PC-9 (cell line): ENCODE measurements around the gene TENM4. TPM values are rescaled to one million over a fixed set of nuclear protein-coding genes. Genes with fewer than 3 reads are reported as not detected.

Source experiments
- BruUV-seq: library from RNA; stranded (reverse); fragments of 400-500 nt; replicated peaks from 2 replicates; lab custom pipeline; 2021; lab: Mats Ljungman, UMichigan
- CTCF ChIA-PET: fragments of 300-600 bp; sonication (Branson Sonifier 250); formaldehyde crosslinking; loops from one replicate; lab custom pipeline; 2022; ENCODE audit warnings: antibody characterized with exemption; lab: Charles Lee
- POLR2A ChIA-PET: fragments of 300-600 bp; sonication (Branson Sonifier 250); formaldehyde crosslinking; loops from one replicate; lab custom pipeline; 2022; ENCODE audit warnings: antibody characterized with exemption; ENCODE audit not compliant: unreplicated experiment; lab: Charles Lee
- DNase-seq, 2 experiments: peaks; one replicate each; pipeline versions ENCODE4 v3.0.0 to v3.0.0-alpha.2; 2015 to 2022; ENCODE audit warnings: mixed read lengths in 1 of 2
- H2AFZ ChIP-seq: fragments of 200-600 bp; sonication (generic); 2 replicates; pipeline ENCODE4 v1.8.1; 2017; ENCODE audit warnings: antibody characterized with exemption
- H3F3A ChIP-seq: fragments of 200-600 bp; sonication (generic); 2 replicates; pipeline ENCODE4 v1.8.1; 2017; ENCODE audit warnings: antibody characterized with exemption, mild to moderate bottlenecking, low read depth; ENCODE audit not compliant: insufficient read depth
- H3K27ac ChIP-seq: fragments of 200-600 bp; sonication (generic); 2 replicates; pipeline ENCODE4 v1.6.1; 2016; ENCODE audit warnings: mixed run types
- H3K27me3 ChIP-seq: fragments of 200-600 bp; sonication (generic); 2 replicates; pipeline ENCODE4 v1.6.1; 2016; ENCODE audit warnings: low read depth, mixed run types; ENCODE audit not compliant: insufficient read depth
- H3K36me3 ChIP-seq: fragments of 200-600 bp; sonication (generic); 2 replicates; pipeline ENCODE4 v1.6.1; 2016; ENCODE audit warnings: low read depth, mixed run types
- H3K4me1 ChIP-seq: fragments of 200-600 bp; sonication (generic); replicated peaks from 2 replicates; pipeline ENCODE4 v1.6.1; 2016; ENCODE audit warnings: mixed run types; ENCODE audit not compliant: insufficient read depth
- H3K4me2 ChIP-seq: fragments of 200-600 bp; sonication (generic); 2 replicates; pipeline ENCODE4 v1.6.1; 2017; ENCODE audit warnings: mixed run types
- H3K4me3 ChIP-seq: fragments of 200-600 bp; sonication (generic); 2 replicates; pipeline ENCODE4 v1.6.1; 2016; ENCODE audit warnings: mixed run types
- H3K79me2 ChIP-seq: fragments of 200-600 bp; sonication (generic); 2 replicates; pipeline ENCODE4 v1.6.1; 2017; ENCODE audit warnings: low read depth, mixed run types
- H3K9me2 ChIP-seq: fragments of 200-600 bp; sonication (generic); 2 replicates; pipeline ENCODE4 v1.8.1; 2017; ENCODE audit warnings: mild to moderate bottlenecking; ENCODE audit not compliant: insufficient read depth
- H3K9me3 ChIP-seq: fragments of 200-600 bp; sonication (generic); 2 replicates; pipeline ENCODE4 v1.8.1; 2016; ENCODE audit warnings: low read depth; ENCODE audit not compliant: insufficient read depth
- H4K20me1 ChIP-seq: fragments of 200-600 bp; sonication (generic); 2 replicates; pipeline ENCODE4 v1.8.1; 2017; ENCODE audit not compliant: insufficient read depth
- CTCF ChIP-seq: fragments of 200-600 bp; sonication (generic); conservative IDR thresholded peaks from 2 replicates; pipeline ENCODE4 v1.6.1; 2017; ENCODE audit warnings: mixed run types, antibody characterized with exemption, mild to moderate bottlenecking, moderate library complexity
- EZH2 ChIP-seq: fragments of 200-600 bp; sonication (generic); IDR thresholded peaks from 2 replicates; pipeline ENCODE4 v1.8.0; 2017; ENCODE audit warnings: antibody characterized with exemption, low read depth
- intact Hi-C: fragments of 100-400 bp; cut with micrococcal nuclease; formaldehyde crosslinking; loops from one replicate; pipeline ENCODE4 v1.10.0; 2022; ENCODE audit not compliant: unreplicated experiment
- total RNA-seq: library from RNA; stranded (reverse); gene quantifications from 2 replicates; pipeline ENCODE4 v1.2.3, GENCODE V29; 2021

Gene TENM4
- total RNA-seq, 1 experiment from 2014 or later: not detected

GRCh38 chr11:79447038-79447786 lies 6.4 kb upstream of the TENM4 start:
- ChIA-PET POLR2A (no interaction called here), CTCF (no interaction called here)
- no peaks in the 10 kb centered on the region for H4K20me1 ChIP-seq
- DNase-seq: no peak
- no peaks in the 10 kb centered on the region for H3K9me3 ChIP-seq
- no peaks in the 10 kb centered on the region for H3K4me1 ChIP-seq
- H3K4me2 ChIP-seq: no peak overlapping the region
- intact Hi-C loops: loop anchor here (5.0 kb wide), 1 partner anchor 45 kb away; no protein-coding TSS in a partner anchor
- no peak for TF ChIP-seq CTCF
- H3K4me3 ChIP-seq: no peak overlapping the region
- H3F3A ChIP-seq: no peaks in the 10 kb centered on the region
- no peaks in the 10 kb centered on the region for H3K79me2 ChIP-seq
- H3K9me2 ChIP-seq: no peaks in the 10 kb centered on the region
- no peak overlapping the region for H2AFZ ChIP-seq
- H3K27ac ChIP-seq: no peak overlapping the region
- no peaks in the 10 kb centered on the region for H3K36me3 ChIP-seq
- no TSS peak for BruUV-seq
- peaks cover 15% of the 10 kb centered on the region; the same call in 1 of the 2 replicates for H3K27me3 ChIP-seq

GRCh38 chr11:79444923-79445322 lies 4.1 kb upstream of the TENM4 start:
- TF ChIP-seq CTCF: no peak
- no peak for TF ChIP-seq EZH2
- Histone ChIP-seq H4K20me1 (no peaks in the 10 kb centered on the region), H3K4me3 (no peak overlapping the region), H2AFZ (no peak overlapping the region), H3K4me1 (no peaks in the 10 kb centered on the region), H3K27me3 (peaks cover 15% of the 10 kb centered on the region; the same call in 1 of the 2 replicates), H3K27ac (no peak overlapping the region), H3K4me2 (no peak overlapping the region), H3K79me2 (no peaks in the 10 kb centered on the region), H3K9me3 (no peaks in the 10 kb centered on the region), H3K36me3 (no peaks in the 10 kb centered on the region), H3F3A (no peaks in the 10 kb centered on the region), H3K9me2 (no peaks in the 10 kb centered on the region)
- ChIA-PET POLR2A (interaction anchor here (0.6 kb wide), 1 partner anchor 120 kb away, joined by 5 read pairs; no protein-coding TSS in a partner anchor), CTCF (no interaction called here)
- BruUV-seq: no TSS peak
- DNase-seq: no peak
- intact Hi-C loops: loop anchor here (5.0 kb wide), 1 partner anchor 43 kb away; no protein-coding TSS in a partner anchor

- Histone ChIP-seq H3K4me1 (no peaks in the 10 kb centered on the region), H3K9me3 (no peaks in the 10 kb centered on the region), H4K20me1 (no peaks in the 10 kb centered on the region), H3K79me2 (no peaks in the 10 kb centered on the region), H3K4me2 (no peak overlapping the region), H3K36me3 (no peaks in the 10 kb centered on the region), H2AFZ (no peak overlapping the region), H3F3A (no peaks in the 10 kb centered on the region), H3K27ac (no peak overlapping the region), H3K9me2 (no peaks in the 10 kb centered on the region), H3K27me3 (peaks cover 45% of the 10 kb centered on the region), H3K4me3 (no peak overlapping the region)
- TF ChIP-seq EZH2 (no peak), CTCF (no peak)
- no TSS peak for BruUV-seq
- no peak for DNase-seq
- ChIA-PET POLR2A (no interaction called here), CTCF (no interaction called here)
- intact Hi-C loops: no loop called here
Measured at GRCh38 chr11:79441461-79441875, 638 bp upstream of the TENM4 start.
